DMS79 (cell line): ENCODE measurements around the gene MRTFB.
A peak's percentile ranks its signal among the peaks of the same experiment; 100 is the strongest.

Source experiments
- DNase-seq: peaks from one replicate; lab custom pipeline; 2025; lab: John Stamatoyannopoulos, UW

Gene MRTFB

DNA sequence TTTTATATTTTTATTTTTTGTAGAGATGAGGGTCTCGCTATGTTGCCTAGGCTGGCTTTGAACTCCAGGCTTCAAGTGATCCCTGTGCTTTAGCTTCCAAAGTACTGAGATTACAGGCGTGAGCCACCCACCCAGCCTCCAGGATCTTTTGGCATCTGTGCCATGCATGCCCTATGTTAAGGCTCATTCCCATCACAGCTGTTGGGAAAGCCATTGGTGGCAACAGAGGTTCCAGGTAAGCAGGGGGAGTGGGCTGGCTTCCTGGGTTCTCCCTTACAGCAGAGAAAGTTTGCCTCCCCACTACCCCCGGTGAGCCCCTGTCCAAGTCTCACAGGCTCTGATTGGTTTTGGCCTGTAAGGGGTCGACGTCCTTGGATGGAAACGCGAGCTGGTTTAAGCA, 8.9 kb upstream of the MRTFB start:
- DNase-seq: no peak

DNA sequence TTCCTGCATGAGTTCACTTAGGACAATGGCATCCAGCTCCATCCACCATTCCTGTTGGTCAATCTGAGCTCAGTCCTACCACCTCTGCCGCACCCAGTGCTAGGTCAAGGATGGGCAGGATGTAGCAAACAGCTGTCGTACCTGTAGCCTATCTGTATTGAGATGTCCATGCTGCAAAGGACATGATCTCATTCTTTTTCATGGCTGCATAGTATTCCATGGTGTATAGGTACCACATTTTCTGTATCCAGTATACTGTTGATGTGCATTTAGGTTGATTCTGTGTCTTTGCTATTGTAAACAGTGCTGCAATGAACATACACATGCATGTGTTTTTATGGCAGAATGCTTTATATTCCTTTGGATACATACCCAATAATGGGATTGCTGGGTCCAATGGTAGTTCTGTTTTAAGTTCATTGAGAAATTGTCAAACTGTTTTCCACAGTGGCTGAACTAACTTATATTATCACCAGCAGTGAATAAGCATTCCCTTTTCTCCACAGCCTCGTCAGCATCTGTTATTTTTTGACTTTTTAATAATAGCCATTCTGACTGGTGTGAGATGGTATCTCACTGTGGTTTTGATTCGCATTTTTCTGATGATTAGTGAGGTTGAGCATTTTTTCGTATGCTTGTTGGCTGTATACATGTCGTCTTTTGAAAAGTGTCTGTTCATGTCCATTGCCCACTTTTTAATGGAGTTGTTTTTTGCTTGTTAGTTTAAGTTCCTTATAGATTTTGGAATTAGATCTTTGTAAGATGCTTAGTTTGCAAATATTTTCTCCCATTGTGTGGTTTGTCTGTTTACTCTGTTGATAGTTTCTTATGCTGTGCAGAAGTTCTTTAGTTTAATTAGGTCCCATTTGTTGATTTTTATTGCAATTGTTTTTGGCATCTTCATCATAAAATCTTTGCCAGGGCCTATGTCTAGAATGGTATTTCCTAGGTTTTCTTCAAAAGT, 7.2 kb upstream of the MRTFB start:
- DNase-seq: no peak

DNA sequence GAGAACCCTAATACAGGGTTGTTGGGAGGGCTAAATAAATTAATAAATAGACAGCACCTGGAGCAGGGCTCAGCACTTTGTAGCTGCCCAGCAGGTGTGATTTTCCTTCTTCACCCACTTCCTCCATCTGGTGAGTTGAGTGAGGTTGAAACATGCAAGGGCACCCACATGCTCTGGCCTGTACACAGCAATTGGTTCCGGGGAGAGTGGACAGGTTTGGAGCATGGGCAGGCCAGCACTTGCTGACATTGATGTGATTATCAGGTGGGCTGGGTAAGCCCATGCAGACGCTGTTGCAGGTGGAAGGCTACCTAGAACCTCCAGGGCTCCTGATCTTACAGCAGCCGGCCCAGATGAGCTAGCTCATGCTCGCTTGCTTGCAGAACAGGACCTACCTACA, 1.3 kb upstream of the MRTFB start:
- no peak for DNase-seq

DNA sequence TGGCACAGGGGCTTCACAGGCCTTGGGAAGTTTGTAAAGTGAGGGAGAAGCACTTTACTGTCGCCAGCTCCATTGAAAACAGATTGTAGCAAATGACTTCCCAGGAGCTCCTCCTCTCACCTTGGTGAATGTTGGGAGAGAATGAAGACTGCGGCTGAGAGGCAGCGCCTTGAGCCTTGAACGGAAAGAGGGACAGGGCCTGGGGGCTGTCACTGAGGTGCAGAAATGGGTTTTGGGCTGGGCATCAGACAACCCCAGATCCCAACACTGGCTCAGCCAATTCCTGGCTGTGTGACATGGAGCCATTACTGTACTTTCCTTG, 603 bp upstream of the MRTFB start:
- no peak for DNase-seq

DNA sequence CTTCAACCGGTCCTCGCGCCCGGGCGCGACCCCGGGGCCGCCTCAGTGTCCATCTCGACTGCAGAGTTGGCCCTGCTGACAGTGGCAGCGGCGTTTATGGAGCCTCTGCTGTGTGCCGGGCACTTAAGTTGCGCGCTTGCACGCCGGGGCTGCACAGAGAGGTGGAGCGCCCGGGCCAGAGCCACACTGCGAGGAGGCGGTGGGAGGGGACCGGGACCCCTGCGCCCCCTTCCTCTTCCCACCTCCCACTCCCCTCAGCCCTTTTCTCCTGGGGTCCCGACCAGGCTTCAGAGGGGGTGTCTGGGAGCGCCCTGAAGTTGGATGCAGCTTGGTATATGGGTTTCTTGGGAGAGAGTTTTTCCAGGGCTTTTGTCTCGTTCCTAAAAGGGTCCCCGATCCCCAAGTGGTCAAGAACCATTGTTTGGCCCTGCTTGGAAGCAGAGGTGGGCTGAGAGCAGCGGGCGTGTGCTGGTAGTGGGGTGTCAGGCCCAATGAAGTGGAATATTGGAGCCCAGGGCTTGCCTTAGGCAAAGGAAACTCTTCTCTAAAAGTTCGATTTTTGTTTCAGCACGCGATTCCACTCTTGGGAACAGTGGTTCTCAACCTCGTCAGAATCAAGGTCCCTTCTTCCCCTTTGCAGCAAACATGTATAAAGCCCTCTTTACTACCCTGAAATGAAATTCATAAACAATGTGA, 605 bp downstream of the MRTFB start:
- DNase-seq: no peak

DNA sequence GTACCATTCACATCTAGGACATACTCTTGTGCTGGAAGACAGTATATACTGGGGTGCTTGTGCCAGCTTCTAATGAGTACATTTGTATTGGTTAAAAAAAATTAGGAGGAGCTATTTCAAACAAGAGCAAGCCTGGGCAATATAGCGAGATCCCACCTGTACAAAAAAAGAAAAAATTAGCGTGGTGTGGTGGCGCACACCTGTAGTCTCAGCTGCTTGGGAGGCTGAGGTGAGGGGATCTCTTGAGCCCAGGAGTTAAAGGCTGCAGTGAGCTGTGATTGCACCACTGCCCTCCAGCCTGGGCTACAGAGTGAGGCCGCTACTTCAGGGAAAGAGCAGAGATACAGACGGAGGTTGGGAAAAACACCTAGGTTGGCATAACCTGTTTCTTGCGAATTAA, 1.2 kb downstream of the MRTFB start:
- no peak for DNase-seq

DNA sequence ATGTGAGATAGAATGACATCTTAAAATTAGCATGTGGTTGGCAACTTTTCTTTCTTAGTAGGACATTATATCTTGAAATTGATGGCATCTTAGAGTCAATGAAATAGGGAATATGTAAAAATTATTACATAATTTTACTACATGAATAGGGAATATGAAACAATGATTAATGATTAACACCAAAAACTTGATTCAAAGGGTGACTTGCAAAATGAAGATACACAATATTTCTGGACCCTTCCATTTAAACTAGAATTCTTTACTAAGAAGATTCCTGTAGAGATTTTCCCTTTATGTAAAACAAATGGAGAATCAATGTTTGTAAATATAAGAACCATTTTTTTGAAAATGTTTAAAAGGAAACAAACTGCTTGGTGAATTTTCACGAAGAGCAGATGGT, 3.4 kb downstream of the MRTFB start:
- no peak for DNase-seq

DNA sequence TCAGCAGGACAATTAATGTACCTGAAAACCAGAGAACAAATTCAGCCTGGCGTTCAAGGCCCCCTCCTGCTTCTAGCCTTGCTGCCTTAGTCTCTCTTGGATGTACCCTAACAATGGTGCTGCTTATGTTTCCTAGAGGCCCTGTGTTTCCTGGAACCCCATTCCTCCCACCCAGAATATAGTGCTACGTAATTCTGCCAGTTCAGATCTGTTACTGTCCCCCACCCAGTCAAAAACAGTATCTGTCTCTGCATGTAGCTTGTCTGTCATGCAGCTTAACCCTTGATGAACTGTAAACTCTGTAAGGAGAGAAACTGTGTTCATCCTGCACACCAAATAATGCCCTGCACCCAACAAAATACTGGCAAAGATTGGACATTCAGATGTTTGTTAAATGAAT, 6.8 kb downstream of the MRTFB start:
- no peak for DNase-seq

DNA sequence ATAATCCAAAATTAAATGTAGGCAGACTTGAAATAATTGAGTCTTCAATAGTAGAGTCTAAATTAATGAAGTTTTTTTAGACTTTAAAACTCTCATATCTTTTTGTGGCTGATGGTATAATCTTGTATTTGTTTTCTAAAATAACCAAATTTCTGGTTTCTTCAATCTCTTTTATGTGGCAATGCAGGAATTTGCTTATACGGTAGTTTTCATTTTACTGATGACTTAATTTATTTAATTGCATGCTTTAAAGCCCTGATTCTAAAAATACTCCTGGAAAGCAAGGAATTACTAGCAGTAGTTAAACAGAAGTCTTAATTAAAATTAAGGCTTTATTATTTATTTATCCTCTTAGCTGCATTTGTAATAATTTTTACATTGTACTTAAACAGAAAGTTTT, 15.4 kb downstream of the MRTFB start:
- DNase-seq: no peak

DNA sequence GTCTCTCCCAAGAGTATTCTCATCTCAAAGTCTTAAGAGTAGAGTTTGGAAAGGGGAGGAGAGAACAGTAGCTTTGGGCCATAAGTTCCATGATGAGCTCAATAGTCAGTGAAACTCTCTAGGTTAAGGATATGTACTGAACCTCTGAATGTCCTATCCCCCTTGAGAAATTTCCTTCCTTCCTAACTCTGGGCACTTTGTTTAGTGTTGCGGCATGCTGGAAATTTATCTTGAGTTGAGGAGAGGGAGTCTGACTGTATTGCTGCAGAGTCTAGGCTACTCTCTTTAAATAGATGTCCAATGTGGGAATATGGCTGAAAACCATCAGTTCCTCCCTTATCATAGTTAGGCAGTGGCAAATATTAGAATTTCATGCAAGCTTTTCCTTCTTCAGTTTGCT, 16.1 kb downstream of the MRTFB start:
- DNase-seq: no peak

DNA sequence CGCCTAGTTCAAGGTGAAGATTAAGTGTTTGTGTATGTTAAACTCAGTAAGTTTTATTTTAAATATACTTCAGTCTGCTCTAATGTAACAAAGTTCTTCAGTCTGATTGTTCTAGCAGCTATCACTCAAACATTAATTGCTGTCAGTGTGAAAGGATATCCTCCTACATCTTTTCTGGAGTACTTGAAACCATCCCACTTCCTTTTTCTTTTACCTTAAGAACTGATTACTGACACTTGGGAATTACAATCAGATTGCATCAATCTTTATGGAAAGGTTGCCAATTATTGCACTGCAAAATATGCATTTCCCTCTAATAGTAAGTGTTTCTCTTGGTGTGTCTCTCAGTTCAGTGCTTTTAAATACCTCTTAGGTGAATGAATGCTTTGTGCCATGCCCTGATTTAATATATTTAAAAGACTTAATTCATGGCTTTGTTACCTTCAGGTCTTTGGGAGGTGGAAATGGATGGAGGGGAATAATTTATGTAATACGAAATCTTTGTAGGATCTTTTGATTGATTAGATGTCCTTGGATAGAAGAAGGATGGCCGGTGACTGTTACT, 16.6 kb downstream of the MRTFB start:
- no peak for DNase-seq

DNA sequence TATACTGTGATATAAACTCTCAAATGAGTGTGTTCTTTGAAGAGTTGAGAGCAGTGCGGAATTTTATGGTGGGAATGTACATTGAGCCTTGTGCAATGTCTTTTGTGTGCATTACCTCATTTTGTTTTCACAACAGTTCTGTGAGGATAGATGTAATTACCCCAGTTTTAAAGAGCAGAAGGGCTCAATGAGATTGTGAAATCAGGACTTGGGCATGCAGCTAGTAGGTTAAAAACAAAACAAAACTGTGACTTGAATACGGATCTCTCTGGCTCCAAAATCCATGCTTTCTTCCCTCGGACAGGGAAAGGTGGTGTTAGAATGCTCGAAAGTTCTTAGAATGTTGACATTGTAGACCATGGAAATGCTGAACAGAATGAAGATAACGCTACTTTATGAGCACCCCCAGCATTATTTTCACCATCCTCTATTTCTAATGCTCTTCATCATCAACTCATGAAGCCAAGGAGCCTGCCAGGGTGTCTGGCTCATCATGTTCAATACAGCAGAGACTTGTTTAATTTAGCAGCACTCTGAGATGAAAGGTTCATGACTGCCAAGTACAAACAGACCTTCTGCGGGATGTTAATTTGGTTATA, 17.1 kb downstream of the MRTFB start:
- DNase-seq: no peak

DNA sequence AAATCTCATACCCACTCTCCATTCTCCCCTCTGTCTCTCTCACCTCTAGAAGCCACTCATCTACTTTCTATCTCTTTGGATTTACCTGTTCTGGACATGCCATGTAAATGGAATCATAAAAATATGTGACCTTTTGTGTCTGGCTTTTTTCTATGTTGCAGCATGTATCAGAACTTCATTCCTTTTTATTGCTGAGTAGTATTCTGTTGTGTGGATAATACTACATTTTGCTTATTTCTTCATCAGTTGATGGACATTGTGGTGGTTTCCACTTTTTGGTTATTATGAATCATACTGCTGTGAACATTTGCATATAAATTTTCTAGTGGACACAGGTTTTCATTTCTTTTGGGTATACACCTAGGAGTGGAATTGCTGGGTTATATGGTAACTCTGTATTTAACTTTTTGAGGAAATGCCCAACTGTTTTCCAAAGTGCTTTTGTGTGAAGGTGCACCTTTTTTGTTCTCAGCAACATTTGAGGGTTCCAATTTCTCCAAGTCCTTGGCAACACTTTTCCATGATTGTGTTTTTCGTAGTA, 18.2 kb downstream of the MRTFB start:
- DNase-seq: no peak

DNA sequence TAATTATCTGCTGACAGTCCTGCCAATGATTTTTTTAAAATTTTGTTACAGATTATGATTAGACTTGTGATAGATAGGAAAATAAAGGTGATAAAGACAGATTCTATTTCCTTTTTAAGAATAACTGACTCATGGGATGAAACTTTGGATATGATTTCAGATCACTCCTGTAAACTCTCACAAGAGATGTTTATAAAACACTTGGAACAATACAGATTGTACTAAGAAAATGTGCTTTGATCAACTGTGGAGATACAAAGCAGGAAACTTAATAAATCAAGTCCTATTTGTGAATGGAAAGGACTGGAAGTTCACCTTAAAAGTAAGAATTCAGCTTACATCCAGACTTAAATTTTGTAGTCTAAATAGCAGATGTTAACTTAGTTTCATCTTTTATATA, 21.4 kb downstream of the MRTFB start:
- DNase-seq: no peak

DNA sequence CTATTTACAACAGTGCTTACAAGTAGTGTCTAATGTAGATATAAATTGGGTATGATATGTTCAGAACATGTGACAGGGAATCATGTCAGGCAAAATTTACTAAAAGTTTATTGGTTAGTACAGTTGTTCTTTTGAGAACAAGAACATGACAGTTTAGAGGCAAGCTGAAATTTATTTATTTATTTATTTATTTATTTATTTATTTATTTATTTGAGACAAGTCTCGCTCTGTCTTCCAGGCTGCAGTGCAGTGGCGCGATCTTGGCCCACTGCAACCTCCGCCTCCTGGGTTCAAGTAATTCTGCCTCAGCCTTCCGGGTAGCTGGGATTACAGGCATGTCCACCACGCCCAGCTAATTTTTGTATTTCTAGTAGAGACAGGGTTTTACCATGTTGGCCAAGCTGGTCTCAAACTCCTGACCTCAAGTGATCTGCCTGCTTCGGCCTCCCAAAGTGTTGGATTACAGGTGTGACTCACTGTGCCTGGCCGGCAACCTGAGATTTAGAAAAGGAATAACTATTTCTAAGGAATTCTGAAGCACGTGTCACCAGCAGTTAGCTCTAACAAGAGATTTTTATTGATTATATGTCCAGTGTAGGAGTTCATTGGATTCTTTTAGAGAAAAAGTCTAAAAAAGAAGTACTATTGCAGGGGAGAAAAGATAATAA, 24.9 kb downstream of the MRTFB start:
- DNase-seq: no peak

DNA sequence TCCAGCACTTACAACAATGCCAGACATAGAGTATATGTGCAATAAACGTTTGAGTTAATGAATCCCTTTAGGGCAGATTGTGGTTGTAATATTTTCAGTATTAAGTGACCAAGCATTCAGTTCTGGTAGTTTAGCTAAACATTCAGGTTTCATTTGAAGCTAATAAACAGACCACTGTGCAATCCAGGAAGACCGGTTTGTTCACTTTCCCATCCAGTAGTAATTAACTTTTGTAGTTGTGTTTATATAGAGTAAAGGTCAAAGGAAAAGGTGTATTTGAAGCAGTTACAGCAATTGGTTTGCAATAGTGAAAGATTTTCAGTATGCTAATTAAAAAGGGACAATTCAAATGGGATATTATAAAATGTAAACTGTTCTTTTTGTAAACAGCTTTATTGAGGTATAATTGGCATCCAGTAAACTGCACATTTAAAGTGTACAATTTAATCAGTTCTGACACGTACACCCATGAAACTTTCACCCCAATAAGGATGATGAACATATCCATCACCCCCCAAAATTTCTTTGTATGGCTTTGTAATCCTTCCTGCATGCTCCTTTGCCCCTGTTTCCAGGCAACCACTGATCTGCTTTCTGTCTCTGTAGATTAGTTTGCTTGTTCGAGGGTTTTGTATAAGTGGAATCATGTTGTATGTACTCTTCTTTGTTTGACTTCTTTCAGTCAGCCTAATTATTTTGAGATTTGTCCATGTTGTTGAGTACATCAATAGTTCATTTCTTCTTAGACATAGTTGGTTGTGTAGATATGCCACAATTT, 26.3 kb downstream of the MRTFB start:
- DNase-seq: peak; percentile 91

DNA sequence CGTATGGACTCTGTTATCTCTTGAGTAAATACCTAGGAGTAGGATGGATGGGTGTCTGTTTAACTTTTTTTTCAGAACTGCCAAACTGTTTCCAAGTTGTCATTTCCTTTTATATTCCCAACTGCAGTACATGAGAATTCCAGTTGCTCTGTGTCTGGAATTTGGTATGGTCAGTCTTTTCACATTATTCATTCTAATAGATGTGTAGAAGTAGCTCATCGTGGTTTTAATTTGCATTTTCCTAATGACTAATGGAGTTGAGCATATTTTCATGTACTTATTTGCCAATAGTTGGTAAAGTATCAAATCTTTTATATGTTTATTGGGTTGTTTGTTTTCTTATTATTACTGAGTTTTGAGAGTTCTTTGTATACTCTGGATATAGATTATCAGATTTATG, 27.0 kb downstream of the MRTFB start:
- DNase-seq: no peak

DNA sequence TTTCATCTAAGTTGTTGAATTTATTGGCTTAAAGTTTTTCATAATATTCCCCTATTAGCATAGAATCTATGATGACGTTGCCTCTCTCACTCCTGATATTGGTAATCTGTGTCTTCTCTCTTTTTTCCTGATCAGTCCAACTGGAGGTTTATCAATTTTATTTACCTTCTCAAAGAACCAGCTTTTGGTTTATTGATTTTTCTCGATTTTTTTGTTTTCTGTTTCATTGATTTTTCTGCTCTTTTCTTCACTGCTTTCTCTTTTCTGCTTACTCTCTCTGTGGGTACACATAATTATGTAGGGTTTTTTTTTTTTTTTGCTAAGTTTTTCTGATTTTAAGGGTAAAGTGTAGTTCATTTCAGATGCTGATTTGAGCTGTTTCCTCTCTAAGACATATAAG, 29.7 kb downstream of the MRTFB start:
- DNase-seq: no peak

DNA sequence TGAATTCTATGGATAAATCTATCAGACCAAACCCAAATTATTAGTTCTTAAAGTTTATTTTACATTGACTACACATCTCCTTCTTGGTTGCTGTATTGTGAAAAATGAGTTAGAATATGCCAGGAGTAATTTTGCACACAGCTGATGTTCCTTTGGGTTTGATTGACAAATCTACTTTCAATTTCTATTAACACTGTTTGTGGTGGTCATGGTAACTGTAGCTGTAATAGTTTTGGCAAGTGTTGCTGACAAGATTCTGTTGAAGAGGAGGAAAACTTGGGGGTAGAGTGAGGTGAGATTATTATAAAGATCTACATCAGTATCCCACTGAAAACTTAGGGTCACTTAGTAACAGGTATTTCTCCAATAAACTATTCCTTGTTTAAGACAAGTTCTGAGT, 30.3 kb downstream of the MRTFB start:
- DNase-seq: no peak

DNA sequence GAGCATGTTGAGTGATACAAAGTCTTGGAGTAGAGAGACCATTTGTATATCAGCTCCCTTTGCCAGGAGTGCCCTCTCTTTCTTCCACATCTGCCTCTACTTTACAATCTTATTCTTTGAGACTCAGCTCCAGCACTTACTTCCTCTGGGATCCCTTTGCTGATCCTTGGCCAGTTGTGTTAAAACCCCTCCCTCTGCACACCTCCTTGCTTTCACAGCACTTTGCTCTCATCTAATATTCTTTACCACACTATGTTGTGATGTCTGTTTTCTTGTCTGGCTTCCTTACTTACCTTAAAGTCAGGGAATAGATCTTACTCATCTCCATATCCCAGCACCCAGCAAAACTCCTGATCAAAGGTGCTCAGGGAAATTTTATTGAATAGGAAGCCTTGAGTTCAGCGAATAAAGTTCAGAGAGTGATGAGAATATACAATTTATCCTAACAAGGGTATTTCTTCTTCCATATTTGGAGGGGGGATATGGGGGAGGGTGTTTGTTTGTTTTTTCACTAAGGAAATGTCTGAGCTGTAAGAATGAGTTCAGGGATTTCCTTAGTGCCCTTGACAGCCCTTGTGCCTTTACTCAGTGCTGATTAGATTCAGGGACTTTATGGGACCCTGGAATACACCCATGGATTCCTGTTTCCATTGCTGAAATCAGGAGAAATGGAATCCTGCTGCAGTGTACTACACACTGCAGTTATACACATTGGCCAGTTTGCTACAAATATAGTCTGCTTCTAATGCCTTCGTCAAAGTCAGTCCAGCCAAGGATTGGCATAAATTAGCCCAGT, 32.0 kb downstream of the MRTFB start:
- no peak for DNase-seq
